ENCODE results near the gene NUP107. TPM values are rescaled to one million over a fixed set of nuclear protein-coding genes. Genes with fewer than 3 reads are reported as not detected.

The NUP107 gene
- total RNA-seq, 1 experiment from 2014 or later = 110 TPM

- Mint-ChIP-seq H3K36me3 (ENCODE audit: insufficient read depth, unreplicated experiment) (no peaks in the 10 kb centered on the region), H3K4me3 (ENCODE audit: low read depth, unreplicated experiment) (no peak overlapping the region), H3K4me1 (ENCODE audit: low read depth, unreplicated experiment) (no peaks in the 10 kb centered on the region), H3K27me3 (ENCODE audit: unreplicated experiment) (no peaks in the 10 kb centered on the region), H3K27ac (ENCODE audit: unreplicated experiment) (no peak overlapping the region), H3K9me3 (ENCODE audit: low read depth, unreplicated experiment) (no peaks in the 10 kb centered on the region)
- TF ChIP-seq CTCF (IDR thresholded peaks at IDR 0.05; ENCODE audit: unreplicated experiment) = no peak
- CTCF ChIA-PET = no interaction called here
- DNase-seq = no peak
- BruUV-seq (replicated peaks) = no TSS peak
- intact Hi-C loops (cut with micrococcal nuclease; ENCODE audit: unreplicated experiment) = no loop called here
Observed at GRCh38 chr12:68761442-68761812, 74.6 kb downstream of the NUP107 start.

- no peaks in the 10 kb centered on the region for H3K36me3 Mint-ChIP-seq (ENCODE audit: insufficient read depth, unreplicated experiment)
- no peak for DNase-seq
- H3K9me3 Mint-ChIP-seq (ENCODE audit: low read depth, unreplicated experiment) = no peaks in the 10 kb centered on the region
- intact Hi-C loops (cut with micrococcal nuclease; ENCODE audit: unreplicated experiment) = no loop called here
- H3K27me3 Mint-ChIP-seq (ENCODE audit: unreplicated experiment) = no peaks in the 10 kb centered on the region
- no peak overlapping the region for H3K4me3 Mint-ChIP-seq (ENCODE audit: low read depth, unreplicated experiment)
- BruUV-seq (replicated peaks) = no TSS peak
- TF ChIP-seq CTCF (IDR thresholded peaks at IDR 0.05; ENCODE audit: unreplicated experiment) = no peak
- CTCF ChIA-PET = no interaction called here
- H3K27ac Mint-ChIP-seq (ENCODE audit: unreplicated experiment) = no peak overlapping the region
- H3K4me1 Mint-ChIP-seq (ENCODE audit: low read depth, unreplicated experiment) = no peaks in the 10 kb centered on the region
Observed at GRCh38 chr12:68761901-68762630, 75.3 kb downstream of the NUP107 start.

GRCh38 chr12:68762691-68763090, 75.9 kb downstream of the NUP107 start:
- H3K9me3 Mint-ChIP-seq (ENCODE audit: low read depth, unreplicated experiment) = no peaks in the 10 kb centered on the region
- no TSS peak for BruUV-seq (replicated peaks)
- intact Hi-C loops (cut with micrococcal nuclease; ENCODE audit: unreplicated experiment) = no loop called here

GRCh38 chr12:68765696-68766095, 78.9 kb downstream of the NUP107 start:
- Mint-ChIP-seq H3K9me3 (ENCODE audit: low read depth, unreplicated experiment) (no peaks in the 10 kb centered on the region), H3K36me3 (ENCODE audit: insufficient read depth, unreplicated experiment) (no peaks in the 10 kb centered on the region), H3K4me1 (ENCODE audit: low read depth, unreplicated experiment) (no peaks in the 10 kb centered on the region), H3K27me3 (ENCODE audit: unreplicated experiment) (no peaks in the 10 kb centered on the region), H3K4me3 (ENCODE audit: low read depth, unreplicated experiment) (no peak overlapping the region), H3K27ac (ENCODE audit: unreplicated experiment) (no peak overlapping the region)
- BruUV-seq (replicated peaks) = no TSS peak
- CTCF ChIA-PET = interaction anchor here (0.7 kb wide), 1 partner anchor 391 kb away, joined by 4 read pairs; no protein-coding TSS in a partner anchor
- intact Hi-C loops (cut with micrococcal nuclease; ENCODE audit: unreplicated experiment) = no loop called here
- DNase-seq = no peak
- TF ChIP-seq CTCF (IDR thresholded peaks at IDR 0.05; ENCODE audit: unreplicated experiment) = no peak

More at GRCh38 chr12:68762691-68763090, 75.9 kb downstream of the NUP107 start:
- Mint-ChIP-seq H3K4me3 (ENCODE audit: low read depth, unreplicated experiment) (no peak overlapping the region), H3K4me1 (ENCODE audit: low read depth, unreplicated experiment) (no peaks in the 10 kb centered on the region), H3K36me3 (ENCODE audit: insufficient read depth, unreplicated experiment) (no peaks in the 10 kb centered on the region), H3K27ac (ENCODE audit: unreplicated experiment) (no peak overlapping the region), H3K27me3 (ENCODE audit: unreplicated experiment) (no peaks in the 10 kb centered on the region)
- no peak for DNase-seq
- no peak for TF ChIP-seq CTCF (IDR thresholded peaks at IDR 0.05; ENCODE audit: unreplicated experiment)
- CTCF ChIA-PET = no interaction called here
